SW480 (cell line): Measurements from ENCODE around the gene BLTP2.

ENCODE experiments used
- DNase-seq: peaks from one replicate; pipeline ENCODE4 v3.0.0-alpha.2; 2016; ENCODE audit warnings: low spot score

The BLTP2 gene

GRCh38 chr17:28598799-28599310 lies 46.1 kb downstream of the BLTP2 start, which contains the start of gene SPAG5:
TSS of gene SPAG5 (minus strand) at chr17:28599025. CDS start at chr17:28598946, 79 bp downstream.
- peak; percentile 92 for DNase-seq

- no peak for DNase-seq
Observed at GRCh38 chr17:28598389-28598788, 46.6 kb downstream of the BLTP2 start.

GRCh38 chr17:28597606-28598383 lies 47.2 kb downstream of the BLTP2 start:
- DNase-seq = no peak
